Head of caudate nucleus (tissue), 42 donors: ENCODE measurements around the gene SUGT1.
A peak's percentile ranks its signal among the peaks of the same experiment; 100 is the strongest.
"Not testable (repeated sequence)": the region's sequence is repeated elsewhere in the genome, so short reads cannot be mapped to it uniquely, and the experiment has no call there.

Experiments used
- DNase-seq, 42 donors: peaks; one replicate each; pipeline versions ENCODE4 v3.0.0 to v3.0.0-alpha.2; 2020 to 2021; ENCODE audit warnings: mixed read lengths in 7 of 42
- intact Hi-C: fragments of 100-400 bp; cut with DNase I; formaldehyde crosslinking; loops from one replicate; pipeline ENCODE4 v1.15.0; 2022

The SUGT1 gene

DNA sequence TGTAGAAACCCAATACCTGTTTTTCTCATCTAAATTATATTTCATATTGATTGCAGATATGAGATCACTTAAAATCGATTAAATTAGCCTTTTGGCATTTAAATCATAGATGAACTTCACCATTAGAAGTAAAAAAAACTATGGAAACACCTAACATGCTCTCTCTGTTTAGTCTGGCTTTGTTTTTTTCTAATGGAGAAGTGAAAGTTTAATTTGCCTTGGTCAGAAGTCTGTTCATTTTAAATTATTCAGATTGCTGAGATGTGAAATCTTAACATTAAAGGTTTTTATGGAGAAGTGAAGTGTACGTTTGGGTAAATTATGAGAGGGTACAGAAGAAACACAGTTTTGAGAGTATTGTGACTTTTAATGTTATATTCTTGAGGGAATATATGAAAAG is 6.7 kb downstream of the SUGT1 start:
- DNase-seq, result no peak
- intact Hi-C loops, result no loop called here

DNA sequence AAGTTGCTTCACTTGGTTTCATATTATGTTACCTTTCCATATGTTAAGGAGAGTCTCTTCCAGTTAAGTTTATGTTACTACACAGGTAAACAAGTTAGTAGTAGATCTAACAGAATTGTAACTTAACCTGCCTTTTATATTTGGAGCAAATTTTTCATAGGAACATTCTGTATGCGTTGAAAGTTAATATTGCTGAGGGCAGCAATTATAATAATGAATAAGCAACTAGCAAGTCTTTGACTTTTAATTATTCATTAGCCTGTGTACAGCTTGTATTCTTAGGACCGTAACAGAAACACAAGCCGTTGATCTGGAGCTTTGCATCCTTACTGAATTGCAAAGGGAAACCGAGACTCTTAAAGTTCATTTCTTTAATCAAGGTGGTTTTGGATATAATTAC is 11.6 kb downstream of the SUGT1 start:
- intact Hi-C loops, result loop anchor here (10.0 kb wide), 1 partner anchor 141 kb away; no protein-coding TSS in a partner anchor
- no peak for DNase-seq

DNA sequence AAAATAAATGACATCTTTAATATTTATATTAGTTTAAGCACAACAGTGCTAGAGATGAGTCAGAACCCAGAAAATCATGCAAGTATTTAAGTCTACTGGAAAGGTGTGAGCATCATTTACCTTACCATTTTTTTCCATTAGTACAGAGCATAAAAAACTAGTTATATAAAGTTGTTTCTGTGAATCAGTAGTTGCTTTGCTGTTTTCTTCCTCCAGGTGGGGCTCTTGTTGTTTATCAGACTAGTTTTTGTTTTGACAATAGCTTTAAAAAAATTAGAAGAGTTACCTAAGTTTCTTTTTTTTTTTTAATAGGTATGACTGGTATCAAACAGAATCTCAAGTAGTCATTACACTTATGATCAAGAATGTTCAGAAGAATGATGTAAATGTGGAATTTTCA is 12.7 kb downstream of the SUGT1 start:
- intact Hi-C loops, result loop anchor here (10.0 kb wide), 1 partner anchor 139 kb away; no protein-coding TSS in a partner anchor

DNA sequence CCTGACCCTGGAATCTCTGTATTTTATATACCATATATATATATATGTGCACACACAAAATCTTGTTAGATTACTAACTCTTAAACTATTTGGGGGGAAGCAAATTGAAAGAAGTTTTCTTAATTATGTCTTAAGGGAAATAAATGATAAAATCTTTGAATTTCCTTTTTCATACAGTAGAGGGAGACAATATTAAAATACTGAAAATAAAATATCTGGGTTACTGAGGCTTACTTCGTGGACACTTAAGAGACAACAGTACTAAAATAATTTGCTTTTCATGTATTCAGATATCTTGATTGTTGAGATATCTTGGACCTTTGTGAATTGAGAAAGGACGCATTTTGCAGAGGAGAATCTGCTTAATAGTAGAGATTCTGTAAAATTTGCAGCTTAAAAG is 17.0 kb downstream of the SUGT1 start:
- no peak for DNase-seq
- intact Hi-C loops, result loop anchor here (10.0 kb wide), 1 partner anchor 135 kb away; no protein-coding TSS in a partner anchor

More for the DNA sequence above, 12.7 kb downstream of the SUGT1 start:
- DNase-seq, result no peak

DNA sequence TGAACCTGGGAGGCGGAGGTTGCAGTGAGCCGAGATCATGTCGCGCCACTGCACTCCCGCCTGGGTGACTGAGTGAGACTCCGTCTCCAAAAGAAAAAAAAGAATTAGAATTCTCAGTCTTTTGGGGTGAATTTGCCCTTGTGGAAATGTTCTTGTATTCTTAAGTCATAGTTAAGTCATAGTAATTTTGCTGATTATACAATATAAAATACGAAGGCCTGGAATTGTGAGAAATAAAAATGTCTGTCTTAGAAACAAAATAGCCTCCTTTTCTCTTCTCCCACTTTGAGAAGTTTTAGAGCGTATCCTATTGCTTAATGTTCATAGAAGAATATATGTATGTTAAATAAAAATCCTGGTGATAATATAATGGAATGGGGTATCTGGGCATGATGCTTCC is 18.1 kb downstream of the SUGT1 start:
- no peak for DNase-seq
- intact Hi-C loops, result no loop called here

DNA sequence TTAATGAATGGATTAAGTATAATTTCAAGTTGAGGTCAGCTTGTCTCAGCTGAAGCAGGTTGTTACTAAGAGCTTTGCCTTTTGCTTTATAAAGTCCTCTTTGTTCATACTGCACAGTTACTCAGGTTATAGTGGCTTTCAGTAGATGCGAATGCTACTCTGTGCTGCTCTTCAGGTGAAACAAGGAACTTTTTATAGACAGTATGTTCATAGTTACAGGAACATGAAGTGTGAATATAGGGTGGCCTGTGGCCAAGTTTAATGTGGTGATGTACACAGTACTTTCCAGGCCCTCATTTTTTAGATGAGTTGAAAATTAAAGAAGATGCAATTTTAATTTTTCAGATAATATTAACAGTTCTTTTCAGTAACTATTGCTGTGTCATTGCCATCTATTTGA is 20.8 kb downstream of the SUGT1 start:
- intact Hi-C loops, result no loop called here
- DNase-seq, result no peak

DNA sequence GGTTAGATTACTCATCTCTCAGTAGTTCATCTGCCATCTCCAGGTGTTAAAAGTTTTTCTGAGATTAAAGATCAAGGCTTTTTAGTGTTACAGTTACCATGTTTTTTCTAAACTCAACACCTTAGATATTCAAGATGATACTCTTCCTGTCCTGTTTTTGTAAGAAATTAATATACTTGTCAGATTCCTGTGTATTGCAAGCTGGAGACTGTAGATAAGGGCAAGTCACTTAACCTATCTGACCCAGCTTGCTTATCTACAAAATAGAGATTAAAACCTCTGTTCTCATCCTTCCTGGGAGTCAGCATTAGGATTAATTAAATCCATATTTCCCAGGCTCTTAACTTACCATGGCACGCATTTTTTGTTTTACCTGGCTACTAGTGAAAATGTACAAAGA is 25.2 kb downstream of the SUGT1 start:
- intact Hi-C loops, result no loop called here
- no peak for DNase-seq

DNA sequence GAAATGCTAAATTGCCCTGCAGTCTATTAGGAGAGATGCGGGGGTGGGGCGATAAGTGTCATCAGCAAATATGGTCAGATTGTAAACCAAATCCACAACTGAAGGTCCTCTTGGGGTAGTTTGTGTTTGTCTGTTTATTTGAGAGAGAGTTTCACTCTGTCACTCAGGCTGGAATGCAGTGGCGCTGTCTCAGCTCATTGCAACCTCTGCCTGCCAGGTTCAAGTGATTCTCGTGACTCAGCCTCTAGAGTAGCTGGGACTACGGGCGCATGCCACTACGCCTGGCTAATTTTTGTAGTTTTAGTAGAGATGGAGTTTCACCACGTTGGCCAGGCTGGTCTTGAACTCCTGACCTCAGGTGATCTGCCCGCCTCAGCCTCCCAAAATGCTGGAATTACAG is 33.2 kb downstream of the SUGT1 start:
- intact Hi-C loops, DNase-seq: not testable (repeated sequence)

DNA sequence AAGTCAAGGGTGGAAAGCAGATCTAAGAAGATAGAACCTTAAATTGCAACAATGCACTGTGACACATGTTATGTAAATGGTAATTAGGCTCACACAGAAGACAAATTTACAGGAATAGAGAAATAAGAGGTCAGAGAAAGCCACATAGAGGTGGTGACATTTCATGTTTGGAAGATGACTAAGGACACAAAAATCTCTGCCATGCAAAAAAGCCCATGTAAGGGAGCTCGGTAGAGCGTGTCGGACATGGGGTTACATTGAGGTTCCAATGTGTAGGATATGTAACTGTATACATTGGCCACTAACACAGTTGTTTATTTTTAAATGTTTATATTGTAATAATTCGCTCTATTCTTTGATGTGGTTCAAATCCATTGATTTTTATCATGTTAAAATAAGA is 33.7 kb downstream of the SUGT1 start:
- intact Hi-C loops, result no loop called here
- DNase-seq, result no peak

DNA sequence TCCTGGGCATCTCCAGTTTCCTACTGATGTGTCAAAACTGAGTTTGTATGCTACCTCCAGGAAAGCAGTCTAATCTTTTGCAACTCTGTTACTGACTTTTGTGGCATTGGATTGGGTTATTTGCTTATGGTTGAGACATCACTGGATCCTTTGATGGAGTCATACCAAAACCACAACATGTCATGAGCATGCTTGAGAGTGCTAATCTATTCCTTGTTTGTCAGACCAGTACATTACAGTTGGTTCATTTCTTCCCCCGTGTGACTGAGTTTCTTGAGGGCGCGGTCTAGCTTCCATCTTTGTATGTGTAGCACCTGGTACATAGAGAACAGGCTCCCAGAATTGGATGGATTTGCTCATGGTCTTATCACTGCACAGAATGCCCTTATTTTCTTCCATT is 43.2 kb downstream of the SUGT1 start:
- no peak for DNase-seq
- intact Hi-C loops, result no loop called here

DNA sequence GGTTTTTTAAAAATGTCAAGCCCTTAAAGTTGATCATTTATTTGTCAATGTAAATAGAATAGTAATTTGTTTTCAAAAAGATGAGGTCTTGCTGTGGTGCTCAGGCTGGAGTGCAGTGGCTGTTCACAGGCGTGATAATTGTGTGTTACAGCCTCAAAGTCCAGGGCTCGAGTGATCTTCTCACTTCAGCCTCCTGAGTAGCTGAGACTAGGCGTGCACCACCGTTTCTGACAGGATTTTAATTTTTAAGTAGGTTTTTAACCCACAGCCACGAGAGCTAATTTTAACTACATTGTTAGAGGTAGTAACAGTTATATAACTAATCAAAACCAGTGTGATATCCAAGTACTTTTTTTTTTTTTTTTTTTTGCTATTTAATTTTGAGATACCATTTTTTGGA is 43.9 kb downstream of the SUGT1 start:
- peak in 12 of 42 donors; percentile 10 to 56 (median 24) for DNase-seq
- intact Hi-C loops, result no loop called here

DNA sequence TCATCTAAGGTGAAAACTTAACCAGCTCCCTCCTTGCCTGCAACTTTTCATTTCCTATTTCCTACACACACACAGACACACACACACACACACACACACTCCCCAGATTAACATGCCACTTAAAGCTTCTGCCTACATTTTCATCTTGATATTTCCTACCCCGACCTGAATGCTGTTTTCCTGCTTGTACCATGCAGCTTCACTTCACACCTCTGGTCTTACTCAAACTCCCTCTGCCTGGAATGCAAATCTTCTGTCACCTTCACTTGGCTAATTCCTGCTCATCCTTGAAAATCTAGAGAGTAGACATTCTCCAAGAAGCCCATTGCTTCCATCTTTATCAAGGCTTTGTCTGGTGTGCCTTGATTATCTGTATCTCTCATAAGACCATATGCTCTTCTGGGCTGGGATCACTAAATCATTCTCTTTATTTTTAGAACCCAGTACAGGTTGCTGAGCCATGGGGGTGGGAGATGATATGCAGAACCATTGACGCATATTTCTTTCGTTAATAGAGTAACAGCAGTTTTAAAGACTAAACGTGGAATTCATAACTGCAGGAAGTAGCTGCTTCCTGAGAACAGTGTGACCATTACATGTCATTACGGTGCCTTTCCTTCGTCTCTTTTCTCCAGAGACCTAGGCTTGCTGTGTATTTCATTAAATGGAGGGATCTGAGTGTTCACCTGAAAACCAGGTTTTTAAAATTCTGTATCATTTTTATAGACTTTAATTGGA is 49.3 kb downstream of the SUGT1 start:
- DNase-seq, result peak in 1 of 42 donors; percentile 15
- intact Hi-C loops, result no loop called here

DNA sequence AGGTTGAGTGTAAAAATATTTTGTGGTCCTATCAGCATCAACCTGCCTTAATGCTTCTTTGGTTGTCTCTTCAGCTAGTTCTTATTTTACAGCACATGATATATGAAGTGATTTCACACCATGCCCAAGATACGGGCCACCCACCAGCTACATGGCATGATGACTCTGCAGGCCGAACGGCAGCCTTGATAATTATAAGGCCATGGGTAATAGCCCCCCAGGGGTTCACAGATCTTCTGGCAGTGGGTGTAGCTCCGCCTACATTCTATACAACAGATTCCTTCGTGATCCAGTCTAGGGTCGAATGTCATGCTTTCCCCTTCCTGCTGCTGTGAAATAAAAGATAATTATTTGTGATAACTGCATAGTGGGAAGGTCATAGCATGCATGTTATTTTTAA is 50.8 kb downstream of the SUGT1 start:
- intact Hi-C loops, result no loop called here
- no peak for DNase-seq

DNA sequence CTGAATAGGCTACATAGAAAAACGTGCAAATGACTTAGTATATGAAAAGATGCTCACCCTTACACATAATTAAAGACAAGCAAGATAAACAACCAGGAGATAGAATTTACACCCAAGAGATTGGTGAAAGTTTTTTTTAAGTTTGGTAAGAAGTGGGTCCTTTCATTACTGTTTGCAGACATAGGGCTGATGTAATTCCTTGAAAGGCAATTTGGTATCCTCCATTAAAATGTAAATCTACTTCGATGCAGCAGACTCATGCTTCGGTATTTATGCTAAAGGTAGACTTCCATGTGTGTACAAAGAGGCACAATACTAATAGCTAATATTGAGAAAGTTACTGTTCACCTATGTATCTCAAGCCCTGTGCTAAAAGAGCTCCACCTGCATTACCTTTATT is 53.4 kb downstream of the SUGT1 start:
- intact Hi-C loops, result no loop called here
- DNase-seq, result no peak

DNA sequence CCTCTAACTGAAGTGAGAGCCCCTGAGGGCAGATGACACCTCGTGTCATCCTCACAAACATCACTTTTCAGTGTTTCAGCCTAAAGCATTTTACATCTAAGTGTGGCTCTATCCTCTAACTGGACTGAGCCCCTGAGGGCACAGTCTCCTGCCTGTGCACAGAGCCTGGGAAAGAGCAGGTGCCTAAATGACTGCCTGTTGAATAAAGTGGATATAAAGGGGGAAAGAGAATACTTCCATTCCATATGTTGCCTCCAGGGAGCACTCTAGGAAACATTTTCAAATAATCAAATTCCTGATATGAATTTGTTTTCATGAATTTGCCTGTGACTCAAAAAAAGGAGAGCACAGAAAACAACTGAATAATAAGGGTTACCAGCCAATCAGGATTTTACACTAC is 54.7 kb downstream of the SUGT1 start:
- intact Hi-C loops, result no loop called here
- no peak for DNase-seq

DNA sequence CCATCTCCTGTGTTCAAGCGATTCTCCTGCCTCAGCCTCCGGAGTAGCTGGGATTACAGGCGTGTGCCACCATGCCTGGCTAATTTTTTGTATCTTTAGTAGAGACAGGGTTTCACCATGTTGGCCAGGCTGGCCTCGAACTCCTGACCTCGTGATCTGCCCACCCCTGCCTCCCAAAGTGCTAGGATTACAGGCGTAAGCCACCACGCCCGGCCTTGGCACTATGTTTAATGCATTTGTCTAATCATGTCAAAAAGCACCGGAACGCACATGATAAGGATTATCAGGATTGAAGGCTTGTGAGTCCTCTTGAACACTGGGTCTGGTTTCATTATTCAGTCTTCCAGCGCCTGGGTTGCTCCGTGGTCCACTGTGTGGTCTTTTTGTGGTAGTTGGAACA is 55.6 kb downstream of the SUGT1 start:
- DNase-seq, intact Hi-C loops: not testable (repeated sequence)

DNA sequence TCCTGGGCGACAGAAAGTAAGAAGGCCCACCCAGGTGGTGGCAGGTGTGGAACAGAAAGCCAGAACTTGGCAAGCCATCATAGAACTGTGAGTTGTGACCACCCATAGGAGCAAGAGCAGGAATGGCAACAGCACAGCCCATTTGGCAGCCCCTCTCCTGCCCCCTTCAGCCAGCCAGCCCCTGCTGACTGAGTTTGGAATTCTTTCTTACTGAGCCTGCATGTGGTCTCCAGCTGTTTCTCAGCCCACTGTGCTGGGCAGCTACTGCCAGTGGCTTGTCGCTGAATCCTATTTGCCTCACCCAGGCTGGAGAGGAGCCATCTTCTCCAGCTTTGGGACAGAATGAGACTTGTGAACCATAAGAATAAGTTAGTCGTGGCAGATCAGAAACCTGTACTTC is 58.6 kb downstream of the SUGT1 start:
- intact Hi-C loops, result no loop called here
- DNase-seq, result no peak

DNA sequence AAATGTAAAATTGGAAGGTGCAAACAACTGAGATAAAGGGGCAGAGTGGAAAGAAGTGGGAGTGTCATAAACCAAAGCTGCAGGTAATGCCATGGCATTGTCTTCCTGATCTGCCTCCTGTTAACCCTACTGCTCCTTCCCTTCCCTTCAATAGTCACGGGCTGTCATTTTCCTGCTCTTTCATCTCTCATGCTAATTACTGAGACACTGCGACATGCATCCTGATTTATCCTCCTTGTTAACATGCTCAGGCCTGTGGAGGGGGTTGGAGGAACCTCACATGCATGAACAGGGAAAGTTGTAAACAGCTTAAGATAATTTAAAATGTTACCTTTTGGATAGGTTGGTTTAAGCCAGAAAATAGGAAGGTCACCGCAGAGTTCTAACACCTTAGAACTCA is 59.7 kb downstream of the SUGT1 start:
- no peak for DNase-seq
- intact Hi-C loops, result no loop called here

DNA sequence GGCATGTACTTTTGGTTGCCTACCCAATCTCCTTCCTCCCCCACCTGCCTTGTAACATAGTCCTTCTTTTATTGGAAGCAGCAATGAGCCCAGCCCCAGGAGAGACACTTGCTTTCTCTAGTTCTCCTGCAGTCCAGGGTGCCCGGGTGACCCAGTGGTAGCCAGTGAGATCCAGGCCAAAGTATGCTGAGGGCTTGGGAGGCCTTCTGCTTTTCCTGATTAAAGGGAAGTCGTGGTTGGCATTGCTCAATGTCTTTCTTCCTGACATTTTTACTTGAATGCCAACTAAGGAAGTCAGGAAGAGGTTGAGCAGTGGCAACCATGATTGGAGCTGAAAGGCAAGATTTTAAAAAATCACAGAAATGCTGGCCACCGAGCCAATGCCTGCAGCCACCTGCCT is 61.3 kb downstream of the SUGT1 start:
- DNase-seq, result peak in 28 of 42 donors; percentile 13 to 61 (median 34)
- intact Hi-C loops, result no loop called here

DNA sequence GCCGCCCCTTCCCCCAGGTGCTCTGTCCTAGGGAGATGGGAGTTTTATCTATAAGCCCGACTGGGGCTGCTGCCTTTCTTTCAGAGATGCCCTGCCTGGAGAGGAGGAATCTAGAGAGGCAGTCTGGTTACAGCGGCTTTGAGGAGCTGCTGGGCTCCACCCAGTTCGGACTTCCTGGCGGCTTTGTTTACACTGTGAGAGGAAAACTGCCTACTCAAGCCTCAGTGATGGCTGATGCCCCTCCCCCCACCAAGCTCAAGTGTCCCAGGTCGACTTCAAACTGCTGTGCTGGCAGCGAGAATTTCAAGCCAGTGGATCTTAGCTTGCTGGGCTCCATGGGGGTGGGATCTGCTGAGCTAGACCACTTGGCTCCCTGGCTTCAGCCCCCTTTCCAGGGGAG is 68.3 kb downstream of the SUGT1 start:
- DNase-seq, intact Hi-C loops: not testable (repeated sequence)

DNA sequence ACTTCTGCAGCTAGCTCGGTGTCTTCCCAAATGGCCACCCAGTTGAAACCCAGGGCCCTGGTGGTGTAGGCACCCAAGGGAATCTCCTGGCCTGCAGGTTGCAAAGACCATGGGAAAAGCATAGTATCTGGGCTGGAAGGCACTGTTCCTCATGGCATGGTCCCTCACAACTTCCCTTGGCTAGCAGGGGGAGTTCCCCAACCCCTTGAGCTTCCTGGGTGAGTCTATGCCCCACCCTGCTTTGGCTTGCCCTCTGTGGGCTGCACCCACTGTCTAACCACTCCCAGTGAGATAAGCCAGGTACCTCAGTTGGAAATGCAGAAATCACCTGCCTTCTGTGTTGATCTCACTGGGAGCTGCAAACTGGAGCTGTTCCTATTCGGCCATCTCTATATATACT is 68.7 kb downstream of the SUGT1 start:
- intact Hi-C loops, result not testable (repeated sequence)

More for the DNA sequence above, 68.7 kb downstream of the SUGT1 start:
- DNase-seq, result not testable (repeated sequence)
